ENCODE results near the gene NSD1.
A peak's percentile ranks its signal among the peaks of the same experiment; 100 is the strongest.
"Not testable (repeated sequence)": the region's sequence is repeated elsewhere in the genome, so short reads cannot be mapped to it uniquely, and the experiment has no call there.

Gene NSD1

GRCh38 chr5:177124486-177124991, 9.0 kb upstream of the NSD1 start:
- no peak overlapping the region for H3K27ac ChIP-seq
- no peak overlapping the region for H3K4me3 ChIP-seq

- Histone ChIP-seq H3K4me3 (no peak overlapping the region), H3K27ac (no peak overlapping the region)
Observed at GRCh38 chr5:177126771-177127170, 6.8 kb upstream of the NSD1 start.

GRCh38 chr5:177128551-177128981, 5.0 kb upstream of the NSD1 start:
- peak overlapping the region in 7 of 21 experiments; percentile 6 to 55 (median 27) for H3K27ac ChIP-seq
- H3K4me3 ChIP-seq: no peak overlapping the region

- Histone ChIP-seq H3K4me3 (no peak overlapping the region), H3K27ac (peak overlapping the region in 2 of 21 experiments; percentile 34 to 44)
Observed at GRCh38 chr5:177130211-177131018, 3.2 kb upstream of the NSD1 start.

- no peak overlapping the region for H3K4me3 ChIP-seq
- H3K27ac ChIP-seq: peak overlapping the region in 2 of 21 experiments; percentile 34 to 44
Observed at GRCh38 chr5:177131019-177131320, 2.6 kb upstream of the NSD1 start.

GRCh38 chr5:177131352-177132135, 2.0 kb upstream of the NSD1 start:
- Histone ChIP-seq H3K27ac (peak overlapping the region in 12 of 21 experiments; percentile 82 to 96 (median 94)), H3K4me3 (no peak overlapping the region)

- peak overlapping the region; percentile 78 to 99 (median 94) for H3K27ac ChIP-seq
- H3K4me3 ChIP-seq: peak overlapping the region; percentile 37 to 98 (median 84)
Observed at GRCh38 chr5:177132136-177133095, 1.2 kb upstream of the NSD1 start.

- H3K4me3 ChIP-seq: peak overlapping the region; percentile 70 to 98 (median 84)
- H3K27ac ChIP-seq: peak overlapping the region; percentile 69 to 99 (median 95)
Observed at GRCh38 chr5:177133853-177134696, 502 bp downstream of the NSD1 start.

GRCh38 chr5:177134697-177135225, 1.2 kb downstream of the NSD1 start:
- Histone ChIP-seq H3K4me3 (peak overlapping the region; percentile 70 to 98 (median 84)), H3K27ac (peak overlapping the region in 20 of 21 experiments; percentile 85 to 99 (median 95))

GRCh38 chr5:177140312-177140711, 6.7 kb downstream of the NSD1 start:
- H3K27ac ChIP-seq: peak overlapping the region in 1 of 21 experiments; percentile 11
- no peak overlapping the region for H3K4me3 ChIP-seq

GRCh38 chr5:177141496-177141895, 7.9 kb downstream of the NSD1 start:
- Histone ChIP-seq H3K27ac (no peak overlapping the region), H3K4me3 (no peak overlapping the region)

GRCh38 chr5:177142098-177142611, 8.6 kb downstream of the NSD1 start:
- H3K27ac ChIP-seq: no peak overlapping the region
- no peak overlapping the region for H3K4me3 ChIP-seq

GRCh38 chr5:177142778-177143177, 9.2 kb downstream of the NSD1 start:
- Histone ChIP-seq H3K4me3 (no peak overlapping the region), H3K27ac (no peak overlapping the region)

GRCh38 chr5:177146891-177147638, 13.5 kb downstream of the NSD1 start:
- no peak overlapping the region for H3K27ac ChIP-seq
- no peak overlapping the region for H3K4me3 ChIP-seq

GRCh38 chr5:177150061-177150460, 16.5 kb downstream of the NSD1 start:
- H3K4me3 ChIP-seq, H3K27ac ChIP-seq: not testable (repeated sequence)

- Histone ChIP-seq H3K4me3 (no peak overlapping the region), H3K27ac (no peak overlapping the region)
Observed at GRCh38 chr5:177154003-177154643, 20.6 kb downstream of the NSD1 start.

GRCh38 chr5:177162379-177162778, 28.8 kb downstream of the NSD1 start:
- no peak overlapping the region for H3K27ac ChIP-seq
- no peak overlapping the region for H3K4me3 ChIP-seq

All from skin epidermis (tissue), 12 donors.